Measurements from ENCODE around the gene PPP2R5C.

The PPP2R5C gene

GRCh38 chr14:101856536-101856935, 95.0 kb downstream of the PPP2R5C start:
- Histone ChIP-seq H3K36me3 (ENCODE audit: control insufficient read depth in 1 of 2, insufficient read depth in 2 of 2, low read length in 2 of 2) (peaks cover 0 to 35% of the 10 kb centered on the region in 2 donors), H3K9ac (ENCODE audit: low read depth in 1 of 2, low read length in 2 of 2) (no peak overlapping the region), H3K9me3 (ENCODE audit: control insufficient read depth in 1 of 2, low read length in 2 of 2) (no peaks in the 10 kb centered on the region), H3K27me3 (ENCODE audit: control insufficient read depth in 1 of 2, insufficient read depth in 2 of 2, low read length in 2 of 2) (no peaks in the 10 kb centered on the region), H3K4me3 (ENCODE audit: low read depth in 1 of 2, low read length in 2 of 2) (no peak overlapping the region), H3K27ac (ENCODE audit: low read depth, low read length) (no peak overlapping the region), H3K4me1 (ENCODE audit: control insufficient read depth in 1 of 2, insufficient read depth in 2 of 2, low read length in 2 of 2) (peaks cover 18 to 20% of the 10 kb centered on the region in 2 donors)

GRCh38 chr14:101857226-101857625, 95.7 kb downstream of the PPP2R5C start:
- H3K4me1 ChIP-seq (ENCODE audit: control insufficient read depth in 1 of 2, insufficient read depth in 2 of 2, low read length in 2 of 2), result peaks cover 18 to 19% of the 10 kb centered on the region in 2 donors
- H3K4me3 ChIP-seq (ENCODE audit: low read depth in 1 of 2, low read length in 2 of 2), result no peak overlapping the region
- no peaks in the 10 kb centered on the region for H3K9me3 ChIP-seq (ENCODE audit: control insufficient read depth in 1 of 2, low read length in 2 of 2)
- no peak overlapping the region for H3K27ac ChIP-seq (ENCODE audit: low read depth, low read length)
- peaks cover 0 to 35% of the 10 kb centered on the region in 2 donors for H3K36me3 ChIP-seq (ENCODE audit: control insufficient read depth in 1 of 2, insufficient read depth in 2 of 2, low read length in 2 of 2)
- no peaks in the 10 kb centered on the region for H3K27me3 ChIP-seq (ENCODE audit: control insufficient read depth in 1 of 2, insufficient read depth in 2 of 2, low read length in 2 of 2)
- H3K9ac ChIP-seq (ENCODE audit: low read depth in 1 of 2, low read length in 2 of 2), result no peak overlapping the region

GRCh38 chr14:101858791-101859537, 97.5 kb downstream of the PPP2R5C start:
- no peaks in the 10 kb centered on the region for H3K27me3 ChIP-seq (ENCODE audit: control insufficient read depth in 1 of 2, insufficient read depth in 2 of 2, low read length in 2 of 2)
- H3K9ac ChIP-seq (ENCODE audit: low read depth in 1 of 2, low read length in 2 of 2), result no peak overlapping the region
- no peaks in the 10 kb centered on the region for H3K9me3 ChIP-seq (ENCODE audit: control insufficient read depth in 1 of 2, low read length in 2 of 2)
- H3K4me3 ChIP-seq (ENCODE audit: low read depth in 1 of 2, low read length in 2 of 2), result no peak overlapping the region
- H3K27ac ChIP-seq (ENCODE audit: low read depth, low read length), result no peak overlapping the region
- H3K4me1 ChIP-seq (ENCODE audit: control insufficient read depth in 1 of 2, insufficient read depth in 2 of 2, low read length in 2 of 2), result peaks cover 13 to 19% of the 10 kb centered on the region in 2 donors
- peaks cover 0 to 35% of the 10 kb centered on the region in 2 donors for H3K36me3 ChIP-seq (ENCODE audit: control insufficient read depth in 1 of 2, insufficient read depth in 2 of 2, low read length in 2 of 2)

GRCh38 chr14:101859538-101859902, 98.0 kb downstream of the PPP2R5C start:
- Histone ChIP-seq H3K36me3 (ENCODE audit: control insufficient read depth in 1 of 2, insufficient read depth in 2 of 2, low read length in 2 of 2) (peaks cover 0 to 35% of the 10 kb centered on the region in 2 donors), H3K9ac (ENCODE audit: low read depth in 1 of 2, low read length in 2 of 2) (no peak overlapping the region), H3K27me3 (ENCODE audit: control insufficient read depth in 1 of 2, insufficient read depth in 2 of 2, low read length in 2 of 2) (no peaks in the 10 kb centered on the region), H3K27ac (ENCODE audit: low read depth, low read length) (no peak overlapping the region), H3K4me1 (ENCODE audit: control insufficient read depth in 1 of 2, insufficient read depth in 2 of 2, low read length in 2 of 2) (peaks cover 7 to 14% of the 10 kb centered on the region in 2 donors), H3K9me3 (ENCODE audit: control insufficient read depth in 1 of 2, low read length in 2 of 2) (no peaks in the 10 kb centered on the region), H3K4me3 (ENCODE audit: low read depth in 1 of 2, low read length in 2 of 2) (no peak overlapping the region)

GRCh38 chr14:101859958-101860357, 98.4 kb downstream of the PPP2R5C start:
- Histone ChIP-seq H3K27me3 (ENCODE audit: control insufficient read depth in 1 of 2, insufficient read depth in 2 of 2, low read length in 2 of 2) (no peaks in the 10 kb centered on the region), H3K4me1 (ENCODE audit: control insufficient read depth in 1 of 2, insufficient read depth in 2 of 2, low read length in 2 of 2) (peaks cover 7 to 14% of the 10 kb centered on the region in 2 donors), H3K27ac (ENCODE audit: low read depth, low read length) (no peak overlapping the region), H3K36me3 (ENCODE audit: control insufficient read depth in 1 of 2, insufficient read depth in 2 of 2, low read length in 2 of 2) (peaks cover 0 to 35% of the 10 kb centered on the region in 2 donors), H3K9me3 (ENCODE audit: control insufficient read depth in 1 of 2, low read length in 2 of 2) (no peaks in the 10 kb centered on the region), H3K4me3 (ENCODE audit: low read depth in 1 of 2, low read length in 2 of 2) (no peak overlapping the region), H3K9ac (ENCODE audit: low read depth in 1 of 2, low read length in 2 of 2) (no peak overlapping the region)

- Histone ChIP-seq H3K4me3 (ENCODE audit: low read depth in 1 of 2, low read length in 2 of 2) (no peak overlapping the region), H3K27ac (ENCODE audit: low read depth, low read length) (no peak overlapping the region), H3K27me3 (ENCODE audit: control insufficient read depth in 1 of 2, insufficient read depth in 2 of 2, low read length in 2 of 2) (no peaks in the 10 kb centered on the region), H3K9me3 (ENCODE audit: control insufficient read depth in 1 of 2, low read length in 2 of 2) (no peaks in the 10 kb centered on the region), H3K9ac (ENCODE audit: low read depth in 1 of 2, low read length in 2 of 2) (no peak overlapping the region), H3K36me3 (ENCODE audit: control insufficient read depth in 1 of 2, insufficient read depth in 2 of 2, low read length in 2 of 2) (peaks cover 4 to 37% of the 10 kb centered on the region in 2 donors), H3K4me1 (ENCODE audit: control insufficient read depth in 1 of 2, insufficient read depth in 2 of 2, low read length in 2 of 2) (peaks cover 3 to 8% of the 10 kb centered on the region in 2 donors)
Measured at GRCh38 chr14:101861464-101861863, 100.0 kb downstream of the PPP2R5C start.

GRCh38 chr14:101862177-101862576, 100.7 kb downstream of the PPP2R5C start:
- Histone ChIP-seq H3K9me3 (ENCODE audit: control insufficient read depth in 1 of 2, low read length in 2 of 2) (no peaks in the 10 kb centered on the region), H3K4me1 (ENCODE audit: control insufficient read depth in 1 of 2, insufficient read depth in 2 of 2, low read length in 2 of 2) (peaks cover 3 to 6% of the 10 kb centered on the region in 2 donors), H3K4me3 (ENCODE audit: low read depth in 1 of 2, low read length in 2 of 2) (no peak overlapping the region), H3K36me3 (ENCODE audit: control insufficient read depth in 1 of 2, insufficient read depth in 2 of 2, low read length in 2 of 2) (peaks cover 4 to 35% of the 10 kb centered on the region in 2 donors), H3K27me3 (ENCODE audit: control insufficient read depth in 1 of 2, insufficient read depth in 2 of 2, low read length in 2 of 2) (no peaks in the 10 kb centered on the region), H3K27ac (ENCODE audit: low read depth, low read length) (no peak overlapping the region), H3K9ac (ENCODE audit: low read depth in 1 of 2, low read length in 2 of 2) (no peak overlapping the region)

- Histone ChIP-seq H3K27ac (ENCODE audit: low read depth, low read length) (no peak overlapping the region), H3K4me1 (ENCODE audit: control insufficient read depth in 1 of 2, insufficient read depth in 2 of 2, low read length in 2 of 2) (peaks cover 3 to 6% of the 10 kb centered on the region in 2 donors)
Measured at GRCh38 chr14:101862711-101863110, 101.2 kb downstream of the PPP2R5C start.

GRCh38 chr14:101865288-101865687, 103.8 kb downstream of the PPP2R5C start:
- Histone ChIP-seq H3K27me3 (ENCODE audit: control insufficient read depth in 1 of 2, insufficient read depth in 2 of 2, low read length in 2 of 2) (no peaks in the 10 kb centered on the region), H3K4me3 (ENCODE audit: low read depth in 1 of 2, low read length in 2 of 2) (no peak overlapping the region), H3K4me1 (ENCODE audit: control insufficient read depth in 1 of 2, insufficient read depth in 2 of 2, low read length in 2 of 2) (no peaks in the 10 kb centered on the region), H3K9ac (ENCODE audit: low read depth in 1 of 2, low read length in 2 of 2) (no peak overlapping the region), H3K9me3 (ENCODE audit: control insufficient read depth in 1 of 2, low read length in 2 of 2) (no peaks in the 10 kb centered on the region), H3K27ac (ENCODE audit: low read depth, low read length) (no peak overlapping the region), H3K36me3 (ENCODE audit: control insufficient read depth in 1 of 2, insufficient read depth in 2 of 2, low read length in 2 of 2) (peaks cover 4 to 11% of the 10 kb centered on the region in 2 donors)

More at GRCh38 chr14:101862711-101863110, 101.2 kb downstream of the PPP2R5C start:
- Histone ChIP-seq H3K36me3 (ENCODE audit: control insufficient read depth in 1 of 2, insufficient read depth in 2 of 2, low read length in 2 of 2) (peaks cover 4 to 30% of the 10 kb centered on the region in 2 donors), H3K27me3 (ENCODE audit: control insufficient read depth in 1 of 2, insufficient read depth in 2 of 2, low read length in 2 of 2) (no peaks in the 10 kb centered on the region), H3K4me3 (ENCODE audit: low read depth in 1 of 2, low read length in 2 of 2) (no peak overlapping the region), H3K9me3 (ENCODE audit: control insufficient read depth in 1 of 2, low read length in 2 of 2) (no peaks in the 10 kb centered on the region), H3K9ac (ENCODE audit: low read depth in 1 of 2, low read length in 2 of 2) (no peak overlapping the region)

GRCh38 chr14:101867854-101868253, 106.3 kb downstream of the PPP2R5C start:
- Histone ChIP-seq H3K4me3 (ENCODE audit: low read depth in 1 of 2, low read length in 2 of 2) (no peak overlapping the region), H3K9ac (ENCODE audit: low read depth in 1 of 2, low read length in 2 of 2) (no peak overlapping the region)

More at GRCh38 chr14:101867854-101868253, 106.3 kb downstream of the PPP2R5C start:
- no peaks in the 10 kb centered on the region for H3K9me3 ChIP-seq (ENCODE audit: control insufficient read depth in 1 of 2, low read length in 2 of 2)
- H3K27me3 ChIP-seq (ENCODE audit: control insufficient read depth in 1 of 2, insufficient read depth in 2 of 2, low read length in 2 of 2), result no peaks in the 10 kb centered on the region
- H3K27ac ChIP-seq (ENCODE audit: low read depth, low read length), result no peak overlapping the region
- H3K36me3 ChIP-seq (ENCODE audit: control insufficient read depth in 1 of 2, insufficient read depth in 2 of 2, low read length in 2 of 2), result peaks cover 4 to 6% of the 10 kb centered on the region in 2 donors
- no peaks in the 10 kb centered on the region for H3K4me1 ChIP-seq (ENCODE audit: control insufficient read depth in 1 of 2, insufficient read depth in 2 of 2, low read length in 2 of 2)

All from duodenal mucosa (tissue), 2 donors.